IMR-90 (cell line): Measurements from ENCODE around the gene ATP10B. TPM values are rescaled to one million over a fixed set of nuclear protein-coding genes. Genes with fewer than 3 reads are reported as not detected.

Experiments
- ATAC-seq: fragments of 200-7000 bp; cut with Tn5 transposase; 2 replicates; pipeline ENCODE4 v1.9.1; 2020; ENCODE audit warnings: low read depth, mild to moderate bottlenecking, moderate library complexity
- BruUV-seq: library from RNA; stranded (reverse); fragments of 400-500 nt; replicated peaks from 2 replicates; lab custom pipeline; 2021; lab: Mats Ljungman, UMichigan
- CTCF ChIA-PET: fragments of 300-600 bp; formaldehyde crosslinking; extraction: SDS; loops from one replicate; lab custom pipeline; 2021; ENCODE audit warnings: antibody characterized with exemption; lab: Yijun Ruan, JAX
- POLR2A ChIA-PET: fragments of 300-600 bp; sonication (Branson Sonifier 250); formaldehyde crosslinking; loops from one replicate; lab custom pipeline; 2022; ENCODE audit warnings: antibody characterized with exemption; ENCODE audit not compliant: unreplicated experiment; lab: Charles Lee
- DNase-seq: peaks from one replicate; pipeline ENCODE4 v3.0.0; 2013
- H2AFZ ChIP-seq: replicated peaks from 2 replicates; pipeline ENCODE3; 2013; ENCODE audit warnings: low read length, mild to moderate bottlenecking; ENCODE audit not compliant: poor library complexity
- H2AK5ac ChIP-seq: 2 replicates; pipeline ENCODE4 v1.6.1; 2013; ENCODE audit warnings: low read depth, low read length, inconsistent platforms
- H2AK9ac ChIP-seq: replicated peaks from 2 replicates; pipeline ENCODE3; 2013; ENCODE audit warnings: mild to moderate bottlenecking, low read depth, low read length, moderate library complexity; ENCODE audit not compliant: poor library complexity
- H2BK120ac ChIP-seq: 2 replicates; pipeline ENCODE4 v1.6.1; 2013; ENCODE audit warnings: low read depth, low read length, inconsistent platforms
- H2BK15ac ChIP-seq: 3 replicates; pipeline ENCODE4 v1.6.1; 2013; ENCODE audit warnings: low read depth, low read length, inconsistent platforms
- H2BK20ac ChIP-seq: 2 replicates; pipeline ENCODE4 v1.6.1; 2013; ENCODE audit warnings: low read depth, mild to moderate bottlenecking, inconsistent platforms, low read length, moderate library complexity
- H2BK5ac ChIP-seq: 2 replicates; pipeline ENCODE4 v1.6.1; 2013; ENCODE audit warnings: mild to moderate bottlenecking, low read depth, low read length, inconsistent platforms; ENCODE audit not compliant: poor library complexity, severe bottlenecking
- H3K14ac ChIP-seq: replicated peaks from 2 replicates; pipeline ENCODE4 v1.6.1; 2013; ENCODE audit warnings: low read depth, low read length, inconsistent platforms
- H3K18ac ChIP-seq: 2 replicates; pipeline ENCODE4 v1.6.1; 2013; ENCODE audit warnings: low read depth, low read length, control low read depth
- H3K23ac ChIP-seq: 2 replicates; pipeline ENCODE4 v1.6.1; 2013; ENCODE audit warnings: low read depth, low read length, inconsistent platforms
- H3K27ac ChIP-seq: 2 replicates; pipeline ENCODE4 v1.5.1; 2013; ENCODE audit warnings: mild to moderate bottlenecking, control low read depth, low read length; ENCODE audit not compliant: insufficient read depth
- H3K27me3 ChIP-seq: 2 replicates; pipeline ENCODE4 v1.6.1; 2013; ENCODE audit warnings: low read length; ENCODE audit not compliant: control insufficient read depth, insufficient read depth
- H3K36me3 ChIP-seq: 2 replicates; pipeline ENCODE4 v1.6.1; 2013; ENCODE audit warnings: low read length, mixed read lengths; ENCODE audit not compliant: control insufficient read depth, insufficient read depth
- H3K4ac ChIP-seq: 2 replicates; pipeline ENCODE4 v1.6.1; 2013; ENCODE audit warnings: low read depth, low read length, inconsistent platforms
- H3K4me1 ChIP-seq: 2 replicates; pipeline ENCODE4 v1.6.1; 2013; ENCODE audit warnings: low read length, mixed read lengths; ENCODE audit not compliant: control insufficient read depth, insufficient read depth
- H3K4me2 ChIP-seq: 2 replicates; pipeline ENCODE4 v1.6.1; 2013; ENCODE audit warnings: low read depth, mild to moderate bottlenecking, control low read depth, low read length, moderate library complexity
- H3K4me3 ChIP-seq: 2 replicates; pipeline ENCODE4 v1.5.1; 2013; ENCODE audit warnings: low read depth, mild to moderate bottlenecking, control low read depth, low read length, moderate library complexity; ENCODE audit not compliant: insufficient read depth
- H3K56ac ChIP-seq: 2 replicates; pipeline ENCODE4 v1.6.1; 2013; ENCODE audit warnings: low read length, inconsistent platforms; ENCODE audit not compliant: insufficient read depth; ENCODE audit errors: extremely low read depth
- H3K79me1 ChIP-seq, 2 experiments: 2 replicates each; pipeline ENCODE4 v1.6.1; 2013; ENCODE audit warnings: low read length in 2 of 2, inconsistent platforms in 1 of 2, low read depth in 1 of 2
- H3K9ac ChIP-seq: 2 replicates; pipeline ENCODE4 v1.6.1; 2013; ENCODE audit warnings: low read depth, low read length, control low read depth
- H3K9me1 ChIP-seq: 2 replicates; pipeline ENCODE4 v1.6.1; 2013; ENCODE audit warnings: low read length, inconsistent platforms; ENCODE audit not compliant: insufficient read depth
- H3K9me3 ChIP-seq: 2 replicates; pipeline ENCODE4 v1.6.1; 2013; ENCODE audit warnings: low read length; ENCODE audit not compliant: control insufficient read depth, insufficient read depth
- H4K20me1 ChIP-seq: 2 replicates; pipeline ENCODE4 v1.6.1; 2013; ENCODE audit warnings: low read length, inconsistent platforms; ENCODE audit not compliant: insufficient read depth
- H4K5ac ChIP-seq: 2 replicates; pipeline ENCODE4 v1.6.1; 2013; ENCODE audit warnings: mild to moderate bottlenecking, low read depth, low read length, control low read depth
- H4K8ac ChIP-seq, 2 experiments: 2 replicates each; pipeline ENCODE4 v1.6.1; 2013; ENCODE audit warnings: low read depth in 2 of 2, low read length in 2 of 2, control low read depth in 1 of 2, inconsistent platforms in 1 of 2
- H4K91ac ChIP-seq: 2 replicates; pipeline ENCODE4 v1.6.1; 2013; ENCODE audit warnings: low read depth, low read length, inconsistent platforms; ENCODE audit not compliant: insufficient read depth
- BHLHE40 ChIP-seq: fragments of 150-350 bp; IDR thresholded peaks from 2 replicates; pipeline ENCODE4 v1.6.1; 2016; ENCODE audit warnings: mild to moderate bottlenecking, low read depth, low read length
- CEBPB ChIP-seq: IDR thresholded peaks from 2 replicates; pipeline ENCODE4 v1.6.1; 2012; ENCODE audit warnings: low read depth, low read length, improper control_type of control experiment
- POLR2A ChIP-seq: IDR thresholded peaks from 2 replicates; pipeline ENCODE4 v1.6.1; 2012; ENCODE audit warnings: mild to moderate bottlenecking, low read depth, low read length
- RAD21 ChIP-seq: IDR thresholded peaks from 2 replicates; pipeline ENCODE4 v1.6.1; 2012; ENCODE audit warnings: low read length, improper control_type of control experiment
- RFX5 ChIP-seq: IDR thresholded peaks from 2 replicates; pipeline ENCODE4 v1.8.0; 2012; ENCODE audit warnings: low read depth, mild to moderate bottlenecking, low read length, moderate library complexity
- SMC3 ChIP-seq: fragments of 150-350 bp; IDR thresholded peaks from 2 replicates; pipeline ENCODE4 v1.6.1; 2016; ENCODE audit warnings: low read depth, mild to moderate bottlenecking, antibody characterized with exemption, low read length, moderate library complexity
- WGBS, 2 experiments: methylation state at CpG; one replicate each; pipeline versions ENCODE4 v1.1.5 to v1.1.7; 2013; ENCODE audit warnings: missing lambda C conversion rate in 2 of 2; ENCODE audit not compliant: insufficient read length in 1 of 2; ENCODE audit errors: extremely low coverage in 2 of 2; 5-methylcytosine and 5-hydroxymethylcytosine counted together
- dilution Hi-C: fragments of 300-500 bp; cut with HindIII; formaldehyde crosslinking; loops from one replicate; pipeline ENCODE4 v1.14.3; 2018; ENCODE audit warnings: low sequenced_read_pairs; ENCODE audit not compliant: unreplicated experiment
- in situ Hi-C: fragments of 300-500 bp; cut with MboI; formaldehyde crosslinking; loops from 3 replicates; pipeline ENCODE4 v1.14.3; 2019; ENCODE audit warnings: low sequenced_read_pairs, inconsistent platforms, mixed read lengths
- intact Hi-C: fragments of 100-400 bp; cut with micrococcal nuclease; formaldehyde crosslinking; loops from 2 replicates; pipeline ENCODE4 v1.10.0; 2022
- polyA plus RNA-seq, 3 experiments: library from polyadenylated mRNA; depleted of rRNA; stranded (reverse); fragments of >200 nt; gene quantifications; 2 replicates each; pipeline ENCODE4 v1.2.3, GENCODE V29; 2012; ENCODE audit warnings: low replicate concordance in 1 of 3
- total RNA-seq: library from RNA; depleted of rRNA; stranded (reverse); fragments of >200 nt; gene quantifications from 2 replicates; pipeline ENCODE4 v1.2.3, GENCODE V29; 2012
- TF ChIP-seq, protein P1 (sequence below): fragments of 150-350 bp; IDR thresholded peaks from 2 replicates; pipeline ENCODE4 v1.6.1; 2016; ENCODE audit warnings: low read depth, mild to moderate bottlenecking, low read length, moderate library complexity, borderline replicate concordance

ATP10B gene
- total and polyA plus RNA-seq, 2 of the 4 experiments (the other 2 are of a cell fraction) = not detected

DNA sequence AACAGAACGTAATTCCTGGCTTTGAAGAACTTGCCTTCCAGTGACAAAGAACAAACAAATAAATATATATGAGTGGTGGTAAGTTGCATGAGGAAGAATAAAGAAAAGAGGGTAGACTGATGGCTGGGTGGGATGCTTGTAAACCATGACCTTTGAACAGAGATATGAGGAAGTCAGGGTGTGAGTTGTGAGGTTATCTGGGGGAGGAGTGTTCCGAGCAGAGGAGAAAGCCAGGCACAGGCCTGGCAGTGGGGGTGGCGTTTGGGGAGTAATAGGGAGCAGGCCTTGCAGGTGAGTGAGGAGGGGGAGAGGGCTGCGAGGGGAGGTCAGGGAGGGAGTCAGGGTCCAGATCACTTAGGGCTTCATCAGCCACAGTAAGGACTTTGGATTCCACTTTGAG is 217.0 kb downstream of the ATP10B start:
- no peak overlapping the region for H2BK120ac ChIP-seq
- no peak overlapping the region for H4K8ac ChIP-seq
- H3K27me3 ChIP-seq = no peaks in the 10 kb centered on the region
- ChIA-PET CTCF (no interaction called here), POLR2A (no interaction called here)
- H3K14ac ChIP-seq = no peak overlapping the region
- H3K4me2 ChIP-seq = no peak overlapping the region
- H4K5ac ChIP-seq = no peak overlapping the region
- no peak for ATAC-seq
- H2AK5ac ChIP-seq = no peak overlapping the region
- H3K18ac ChIP-seq = no peak overlapping the region
- no peak for DNase-seq
- no peak overlapping the region for H3K4ac ChIP-seq
- peaks cover 13% of the 10 kb centered on the region for H3K9me3 ChIP-seq
- in situ Hi-C loops = no loop called here
- H3K23ac ChIP-seq = no peak overlapping the region
- no peak overlapping the region for H3K9ac ChIP-seq
- H2AK9ac ChIP-seq = no peak overlapping the region
- no peaks in the 10 kb centered on the region for H3K4me1 ChIP-seq
- H2BK15ac ChIP-seq = no peak overlapping the region
- H2AFZ ChIP-seq = no peak overlapping the region
- no peak overlapping the region for H4K91ac ChIP-seq
- BruUV-seq = no TSS peak
- no peaks in the 10 kb centered on the region for H3K9me1 ChIP-seq
- 24% methylated on average over 2 of the region's 4 CpGs; no CpG with 5 or more reads in 1 of the 2 experiments for WGBS, 2 experiments
- intact Hi-C loops = no loop called here
- no peaks in the 10 kb centered on the region for H3K36me3 ChIP-seq
- H2BK20ac ChIP-seq = no peak overlapping the region
- dilution Hi-C loops = no loop called here
- no peaks in the 10 kb centered on the region for H3K79me1 ChIP-seq
- no peak overlapping the region for H3K27ac ChIP-seq
- H3K4me3 ChIP-seq = no peak overlapping the region
- TF ChIP-seq SMC3 (no peak), POLR2A (no peak), BHLHE40 (no peak), CEBPB (no peak), RFX5 (no peak), RAD21 (no peak)
- TF ChIP-seq, protein P1, sequence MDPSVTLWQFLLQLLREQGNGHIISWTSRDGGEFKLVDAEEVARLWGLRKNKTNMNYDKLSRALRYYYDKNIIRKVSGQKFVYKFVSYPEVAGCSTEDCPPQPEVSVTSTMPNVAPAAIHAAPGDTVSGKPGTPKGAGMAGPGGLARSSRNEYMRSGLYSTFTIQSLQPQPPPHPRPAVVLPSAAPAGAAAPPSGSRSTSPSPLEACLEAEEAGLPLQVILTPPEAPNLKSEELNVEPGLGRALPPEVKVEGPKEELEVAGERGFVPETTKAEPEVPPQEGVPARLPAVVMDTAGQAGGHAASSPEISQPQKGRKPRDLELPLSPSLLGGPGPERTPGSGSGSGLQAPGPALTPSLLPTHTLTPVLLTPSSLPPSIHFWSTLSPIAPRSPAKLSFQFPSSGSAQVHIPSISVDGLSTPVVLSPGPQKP = no peak
- H4K20me1 ChIP-seq = no peaks in the 10 kb centered on the region
- no peak overlapping the region for H3K56ac ChIP-seq
- no peak overlapping the region for H2BK5ac ChIP-seq
